HG03575 (cell line): Measurements from ENCODE around the gene ICE2.

Experiments used
- ATAC-seq: cut with Tn5 transposase; IDR thresholded peaks from one replicate; pipeline ENCODE4 v1.9.1; 2021; ENCODE audit not compliant: unreplicated experiment, insufficient number of reproducible peaks, low FRiP score; ENCODE audit errors: extremely low read depth

ICE2 gene

DNA sequence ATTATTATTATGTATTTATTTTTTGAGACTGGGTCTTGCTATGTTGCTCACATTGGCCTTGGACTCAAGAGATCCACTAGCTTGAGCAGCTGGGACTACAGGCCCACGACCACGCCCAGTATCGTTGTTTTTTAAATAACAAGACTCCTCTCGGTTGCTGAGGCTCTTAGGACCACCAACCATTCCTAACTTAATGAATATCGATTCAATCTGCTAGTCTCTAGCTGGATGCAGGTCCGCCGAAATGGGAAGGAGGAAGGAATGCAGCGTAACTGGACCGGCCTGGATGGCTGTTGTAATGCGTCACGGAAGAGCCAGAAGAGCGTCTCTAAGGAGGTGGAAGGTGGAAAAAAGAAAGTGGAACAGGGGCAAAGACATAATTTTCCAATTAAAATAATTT lies 82.8 kb downstream of the ICE2 start:
- ATAC-seq, result no peak

DNA sequence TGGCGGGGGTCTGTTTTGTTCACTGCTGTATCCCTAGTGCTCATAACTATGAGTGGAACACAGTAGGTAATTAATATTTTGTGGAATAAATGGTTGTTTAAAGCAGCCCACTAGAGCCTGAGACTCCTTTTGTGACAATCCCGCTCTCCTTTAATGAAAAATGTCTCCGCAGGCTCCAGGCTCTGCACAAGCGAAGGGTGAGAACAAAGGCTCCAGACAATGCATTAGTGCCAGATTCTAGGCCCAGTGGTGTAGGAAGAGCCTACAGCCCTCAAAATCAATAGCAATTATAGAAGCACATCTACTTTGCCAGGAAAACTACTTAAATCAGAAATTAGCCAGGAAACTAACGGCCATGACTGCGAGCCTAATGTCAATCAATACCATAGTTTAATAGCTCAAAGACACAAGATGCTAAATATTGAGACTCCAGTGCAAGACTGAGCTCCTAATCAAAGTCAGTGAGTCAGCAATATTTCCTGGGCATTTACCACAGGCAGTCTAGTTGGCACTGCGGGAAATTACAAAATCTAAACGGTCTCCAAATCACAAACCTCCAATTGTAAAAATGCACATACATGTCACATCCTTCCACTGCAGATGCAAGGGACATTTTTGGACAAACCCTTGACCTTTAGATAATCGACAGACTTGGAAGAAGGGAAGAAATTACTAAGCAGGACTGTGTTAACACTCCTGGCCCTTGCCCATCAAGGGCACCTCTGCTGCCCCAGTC lies 83.5 kb downstream of the ICE2 start:
- ATAC-seq, result no peak

DNA sequence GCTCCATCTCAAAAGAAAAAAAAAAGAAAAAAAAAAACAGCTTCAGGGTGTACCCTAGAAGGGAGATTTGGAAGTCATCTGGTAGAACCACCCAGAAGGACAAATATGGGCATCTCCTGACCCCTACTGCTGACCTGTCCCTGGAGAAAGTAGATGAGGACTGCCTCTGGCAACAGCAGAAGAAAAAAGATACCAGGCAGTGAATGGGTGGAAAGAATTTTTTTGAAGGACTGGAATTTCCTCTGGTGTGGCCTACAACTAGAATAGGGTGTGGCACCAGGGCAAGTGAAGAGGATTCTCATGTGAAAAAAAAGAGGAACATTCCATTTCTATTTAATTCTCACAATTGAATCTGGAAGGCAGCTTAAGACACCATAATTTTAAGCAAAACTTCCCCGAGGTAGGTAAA lies 84.2 kb downstream of the ICE2 start:
- no peak for ATAC-seq

DNA sequence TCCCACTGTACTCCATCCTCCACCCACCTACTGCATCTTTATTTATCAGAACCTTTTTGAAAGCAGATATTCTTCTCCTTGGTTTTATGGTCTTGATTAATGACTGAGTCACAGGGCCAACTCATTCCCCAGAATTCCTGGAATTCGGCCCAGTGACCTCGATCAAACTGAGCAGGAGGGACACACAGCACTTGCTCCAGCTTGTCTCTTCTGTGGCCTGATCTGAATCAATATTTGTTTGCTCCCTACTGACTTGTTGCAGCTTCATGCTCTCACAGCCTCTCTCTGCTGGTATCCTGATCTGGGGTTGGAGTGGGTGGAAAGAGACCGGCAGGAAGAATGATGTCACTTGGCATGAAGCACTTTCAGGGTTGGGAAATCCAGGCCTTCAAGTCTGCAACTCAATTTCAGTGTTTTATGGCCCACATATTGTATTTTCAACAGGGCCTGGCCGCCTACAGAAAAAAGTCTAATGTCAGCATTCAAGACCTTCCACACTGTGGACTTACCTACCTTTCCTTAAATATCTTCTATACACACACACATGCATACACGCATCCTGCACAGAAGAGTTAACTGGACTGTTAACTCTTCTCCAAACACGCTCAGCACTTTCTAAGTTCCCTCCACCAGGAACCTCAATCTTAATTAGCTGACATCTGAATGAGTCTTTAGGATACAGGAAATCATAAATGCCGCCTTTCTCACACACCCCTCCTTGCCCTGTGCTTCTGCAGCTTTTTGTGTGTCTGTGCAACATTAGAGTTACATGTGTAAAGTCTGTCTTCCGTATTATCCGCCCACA lies 85.8 kb downstream of the ICE2 start:
- no peak for ATAC-seq

DNA sequence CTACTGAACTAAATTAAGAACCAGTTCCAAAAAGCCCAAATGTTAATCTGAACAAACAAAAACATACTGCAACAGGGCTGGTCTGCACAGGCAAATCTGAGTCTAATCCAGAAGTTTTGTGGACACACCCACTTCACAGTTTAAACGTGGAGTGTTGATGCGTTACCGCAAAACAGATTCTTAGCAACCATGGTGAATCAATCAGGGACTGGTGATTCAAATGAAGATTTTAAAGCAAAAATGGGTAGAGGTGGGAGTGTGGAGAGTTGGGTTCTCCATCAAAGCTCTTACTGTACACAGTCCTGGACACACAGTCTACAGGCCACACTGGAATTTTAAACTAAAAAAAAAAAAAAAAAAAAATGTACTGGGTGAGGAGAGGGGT lies 86.3 kb downstream of the ICE2 start:
- no peak for ATAC-seq

DNA sequence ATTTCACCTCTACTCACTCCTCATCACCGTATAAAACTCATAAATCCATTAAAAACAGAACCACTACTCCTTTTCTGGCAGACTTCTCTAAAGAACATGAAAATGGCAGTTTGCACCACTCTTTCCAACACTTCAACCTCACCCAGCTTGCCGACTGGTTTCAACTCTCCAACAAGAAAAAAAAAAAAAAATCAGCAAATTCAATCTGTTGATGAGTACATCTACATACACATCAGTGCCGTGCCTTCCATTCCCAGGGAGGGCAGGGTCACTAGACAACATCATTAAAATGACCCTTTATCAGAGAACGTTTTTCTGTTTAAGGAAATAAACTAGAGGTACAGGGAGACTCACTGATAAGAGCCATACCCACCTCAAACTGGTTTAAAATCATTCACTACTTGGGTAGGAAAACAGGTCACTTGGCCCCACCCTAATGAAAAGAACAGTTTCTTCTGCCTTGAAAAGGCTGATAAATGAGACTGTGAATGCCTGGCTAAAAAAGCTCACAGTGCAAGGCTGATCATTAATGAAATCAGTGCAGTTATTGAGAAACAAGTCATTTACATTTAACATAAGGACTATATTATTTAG lies 87.1 kb downstream of the ICE2 start:
- ATAC-seq, result no peak

DNA sequence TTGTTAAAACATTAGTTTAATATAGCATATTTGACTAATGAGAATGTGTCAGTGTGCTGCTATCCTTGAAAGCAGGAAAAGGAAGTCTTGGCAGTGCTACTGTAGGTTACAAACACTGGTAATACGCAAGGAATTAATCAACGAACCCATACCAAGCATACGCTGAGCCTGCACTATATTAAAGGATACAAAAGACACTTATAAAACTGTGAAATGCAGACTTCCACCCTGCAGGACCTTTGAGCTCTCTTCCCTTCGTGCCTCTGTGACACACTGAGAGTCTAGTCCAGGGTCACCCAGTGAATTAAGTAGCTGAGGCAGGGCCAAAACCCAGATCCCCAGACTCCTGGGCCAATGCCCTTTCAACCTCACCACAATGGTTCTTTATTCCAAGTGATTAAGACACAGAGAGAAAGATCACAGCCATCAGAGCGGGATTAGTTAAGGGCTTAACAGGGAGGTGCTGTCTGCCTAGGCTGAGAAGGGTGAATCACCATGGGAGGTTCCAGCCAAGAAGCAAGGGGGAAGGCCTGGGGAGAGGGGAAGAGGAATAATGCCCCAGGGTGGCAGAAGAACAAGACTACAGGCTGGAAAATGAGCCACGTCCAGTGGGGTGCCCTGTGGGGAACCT lies 88.0 kb downstream of the ICE2 start:
- ATAC-seq, result no peak

DNA sequence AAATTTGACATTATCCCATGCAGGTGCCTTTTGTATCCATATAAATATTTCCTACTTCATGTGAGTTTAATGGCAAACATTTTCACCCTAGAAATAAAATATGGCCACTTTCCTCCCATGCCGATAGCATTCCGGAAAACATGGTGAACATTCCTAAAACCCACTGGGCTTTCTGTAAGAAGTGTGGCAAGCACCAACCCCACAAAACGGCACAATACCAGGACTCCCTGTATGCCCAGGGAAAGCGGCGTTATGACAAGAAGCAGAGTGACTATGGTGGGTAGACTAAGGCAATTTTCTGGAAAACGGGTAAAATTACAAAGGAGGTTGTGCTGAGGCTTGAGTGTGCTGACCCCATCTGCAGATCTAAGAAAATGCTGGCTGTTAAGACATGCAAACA lies 88.7 kb downstream of the ICE2 start:
- ATAC-seq, result no peak

DNA sequence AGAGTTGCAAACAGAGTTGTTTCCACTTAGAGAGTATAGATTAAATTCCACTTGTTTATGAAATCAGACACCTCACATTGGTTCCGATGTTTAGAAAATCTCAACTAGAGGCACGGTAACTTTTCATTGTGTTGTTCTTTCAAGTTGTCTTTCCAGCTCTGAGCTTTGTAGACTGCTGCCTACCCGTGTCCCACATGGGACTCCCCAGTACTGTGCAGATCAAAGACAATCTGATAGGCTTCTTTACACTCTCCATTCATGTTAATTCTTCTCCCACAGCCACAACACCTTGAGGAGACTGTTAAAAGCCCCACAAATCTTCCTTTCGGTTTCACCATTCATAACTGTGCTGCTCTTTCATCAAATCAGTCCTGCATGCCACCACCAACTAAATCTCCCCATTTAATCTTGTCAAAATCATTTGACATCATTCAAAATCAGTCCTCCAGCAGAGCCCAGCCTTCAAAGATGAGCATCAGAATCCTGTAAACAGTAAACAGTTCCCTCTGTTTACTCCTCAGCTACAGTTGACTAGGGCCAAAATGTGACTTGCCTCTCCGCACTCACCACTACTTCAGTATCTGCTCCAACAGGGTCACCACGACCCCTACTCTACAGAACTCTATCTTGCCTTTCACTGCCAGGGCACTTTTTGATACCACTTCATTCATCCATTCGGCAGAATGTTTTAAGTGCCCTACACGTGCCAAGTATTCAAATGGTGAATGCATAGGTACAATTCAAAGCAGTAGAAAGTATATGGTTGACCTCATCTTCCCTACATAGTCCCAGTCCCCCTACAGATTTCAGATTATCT lies 89.5 kb downstream of the ICE2 start:
- ATAC-seq, result no peak

DNA sequence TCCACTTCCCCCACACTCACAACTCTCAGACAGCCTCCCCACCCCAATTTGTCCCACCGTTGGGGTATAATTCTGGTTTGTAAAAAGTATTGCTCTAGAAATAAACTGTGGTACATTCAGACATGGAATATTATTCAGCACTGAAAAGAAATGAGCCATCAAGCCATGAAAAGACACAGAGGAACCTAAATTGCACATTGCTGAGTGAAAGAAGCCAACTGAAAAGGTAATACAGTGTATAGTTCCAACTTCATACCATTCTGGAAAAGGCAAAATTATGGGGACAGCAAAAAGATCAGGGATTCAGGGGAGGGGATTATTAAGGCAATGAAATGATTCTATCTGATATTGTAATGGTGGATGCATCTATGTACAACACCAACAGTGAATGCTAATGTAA lies 91.6 kb downstream of the ICE2 start:
- ATAC-seq, result no peak

DNA sequence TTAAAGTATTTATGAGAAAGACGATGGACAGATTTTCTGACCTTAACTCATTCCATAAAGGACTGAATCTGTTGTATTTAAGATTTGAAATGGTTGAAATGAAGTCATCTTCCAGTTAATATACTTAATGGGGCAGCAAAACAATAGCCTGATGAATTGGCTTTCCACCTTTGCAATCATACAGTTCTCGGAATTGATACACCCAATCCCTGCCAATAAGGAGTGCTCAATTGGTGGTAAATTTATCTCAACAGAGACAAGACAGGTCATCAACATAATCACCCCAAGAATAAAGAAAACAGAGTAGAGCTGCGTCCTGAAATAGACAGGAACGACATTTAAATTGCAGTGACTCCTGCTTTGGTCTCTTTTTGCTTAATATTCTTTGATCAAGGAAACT lies 92.3 kb downstream of the ICE2 start:
- no peak for ATAC-seq

DNA sequence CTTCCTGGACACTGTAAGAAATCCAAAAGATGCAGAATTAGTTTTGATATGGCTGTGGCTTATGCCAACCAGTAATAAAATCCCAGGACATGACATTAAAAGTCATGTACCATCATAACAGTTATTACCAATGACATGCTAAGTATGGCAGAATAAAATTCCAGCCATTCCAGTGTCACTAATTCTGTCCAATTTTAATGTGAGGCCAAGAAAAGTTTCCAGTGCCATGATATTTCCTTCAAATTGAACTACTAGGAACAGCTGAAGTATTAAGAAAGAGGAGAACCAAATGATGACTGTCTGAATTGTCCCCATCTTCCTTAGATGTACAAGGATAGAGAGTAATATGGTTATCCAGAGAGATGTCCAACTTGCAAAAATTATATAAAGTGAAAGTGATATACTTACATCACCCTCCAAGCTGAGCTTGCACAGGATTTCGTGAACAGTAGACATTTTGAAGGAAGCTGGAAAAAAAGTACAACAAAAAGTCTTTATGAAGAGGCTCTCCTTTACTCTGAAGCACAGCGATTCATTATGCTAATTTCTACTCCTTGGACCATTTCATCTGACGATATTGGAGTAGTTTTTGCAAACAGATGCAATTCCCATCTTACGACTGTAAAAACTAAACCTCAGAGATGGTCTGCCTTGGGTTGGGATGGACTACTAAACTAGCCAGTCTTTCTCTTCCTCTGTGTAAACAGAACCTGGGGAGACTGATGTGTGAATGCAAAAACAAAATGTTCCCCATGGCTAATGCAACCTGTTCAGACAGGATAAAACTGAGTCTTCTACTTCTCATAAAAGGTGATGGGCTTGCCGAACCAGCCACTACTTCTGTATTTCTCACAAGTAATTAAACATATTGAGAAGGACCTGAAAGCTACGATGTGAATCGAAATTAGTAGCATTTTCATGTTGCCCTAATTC lies 93.1 kb downstream of the ICE2 start:
- ATAC-seq, result no peak

DNA sequence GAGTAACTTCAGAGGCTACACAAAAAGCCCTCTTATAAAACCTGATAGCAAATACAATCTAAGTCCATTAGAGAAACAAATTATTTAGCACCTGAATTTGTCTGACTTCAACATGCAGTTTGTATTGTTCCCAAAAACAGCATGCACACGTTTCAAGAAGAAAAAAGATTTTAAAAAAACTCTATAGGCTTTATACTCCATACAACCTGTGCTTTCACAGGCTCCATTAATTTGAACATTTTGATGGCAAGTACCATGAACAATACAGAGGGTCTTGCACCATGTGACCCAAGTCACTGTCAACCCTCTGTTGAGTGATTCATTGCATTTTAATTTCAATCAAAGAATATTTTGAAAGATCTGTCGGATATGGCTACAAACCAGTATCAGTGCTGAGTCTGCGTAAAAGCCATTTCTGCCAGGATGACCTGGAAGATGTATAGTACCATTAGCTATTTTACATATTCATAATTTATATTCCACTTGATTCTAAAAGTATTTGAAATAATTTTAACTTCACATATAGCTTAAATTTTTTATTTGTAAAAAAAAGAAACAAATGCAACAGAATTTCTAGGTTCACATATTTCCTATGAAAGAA lies 94.3 kb downstream of the ICE2 start:
- ATAC-seq, result no peak

DNA sequence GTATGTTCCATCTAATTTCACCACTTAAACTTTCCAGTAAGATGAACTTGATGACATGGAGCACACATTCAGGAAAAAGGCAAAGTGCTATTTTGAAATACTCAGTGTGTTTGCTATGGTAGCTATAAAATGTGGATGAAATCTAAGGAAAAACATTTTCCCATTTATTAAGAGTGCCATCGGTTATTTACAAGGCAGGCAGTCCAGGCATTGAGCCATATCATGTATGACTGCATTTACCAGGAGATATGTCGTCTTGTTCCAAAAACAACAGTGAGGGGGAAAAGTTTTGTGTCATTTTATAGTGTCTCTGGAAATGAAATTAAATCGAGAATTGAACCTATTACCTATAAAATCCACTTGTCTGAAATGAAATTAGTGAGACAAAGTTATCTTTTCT lies 94.9 kb downstream of the ICE2 start:
- ATAC-seq, result no peak

DNA sequence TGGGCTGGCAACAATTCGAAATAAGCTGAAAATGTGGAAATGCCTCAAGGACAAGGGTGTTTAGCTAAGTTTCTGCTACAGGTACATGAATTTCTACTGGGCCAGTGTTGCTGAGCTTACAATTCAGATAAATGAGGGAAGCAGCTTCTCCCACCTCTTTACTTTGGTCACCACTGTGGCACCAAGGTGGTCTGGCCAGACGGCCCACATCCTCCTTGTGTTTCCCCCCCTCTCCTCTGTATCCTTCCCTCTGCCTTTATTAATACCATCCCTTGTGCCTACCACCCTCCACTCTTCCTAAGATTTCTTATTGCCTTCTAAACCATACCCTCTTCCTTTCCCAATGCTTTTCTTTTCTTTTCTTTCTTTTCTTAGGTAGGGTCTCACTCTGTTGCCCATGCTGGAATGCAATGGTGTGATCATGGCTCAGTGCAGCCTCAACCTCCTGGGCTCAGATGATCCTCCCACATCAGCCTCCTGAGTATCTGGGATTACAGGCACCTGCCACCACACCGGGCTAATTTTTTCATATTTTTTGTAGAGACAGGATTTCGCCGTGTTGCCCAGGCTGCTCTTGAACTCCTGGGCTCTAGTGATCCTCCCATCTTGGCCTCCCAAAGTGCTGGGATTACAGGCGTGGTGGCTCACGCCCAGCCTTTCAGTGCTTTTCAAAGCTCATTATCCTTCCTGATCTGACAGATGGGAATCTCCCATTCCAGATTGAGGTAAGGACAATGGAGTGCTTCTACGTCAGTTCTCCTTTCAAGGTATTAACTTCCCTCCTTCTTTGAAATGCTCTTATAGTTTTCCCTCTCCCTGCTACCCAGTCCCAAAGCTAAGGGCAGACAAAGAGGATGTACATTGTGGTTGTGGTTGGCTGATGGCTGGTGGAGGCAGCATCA lies 95.9 kb downstream of the ICE2 start:
- ATAC-seq, result no peak

DNA sequence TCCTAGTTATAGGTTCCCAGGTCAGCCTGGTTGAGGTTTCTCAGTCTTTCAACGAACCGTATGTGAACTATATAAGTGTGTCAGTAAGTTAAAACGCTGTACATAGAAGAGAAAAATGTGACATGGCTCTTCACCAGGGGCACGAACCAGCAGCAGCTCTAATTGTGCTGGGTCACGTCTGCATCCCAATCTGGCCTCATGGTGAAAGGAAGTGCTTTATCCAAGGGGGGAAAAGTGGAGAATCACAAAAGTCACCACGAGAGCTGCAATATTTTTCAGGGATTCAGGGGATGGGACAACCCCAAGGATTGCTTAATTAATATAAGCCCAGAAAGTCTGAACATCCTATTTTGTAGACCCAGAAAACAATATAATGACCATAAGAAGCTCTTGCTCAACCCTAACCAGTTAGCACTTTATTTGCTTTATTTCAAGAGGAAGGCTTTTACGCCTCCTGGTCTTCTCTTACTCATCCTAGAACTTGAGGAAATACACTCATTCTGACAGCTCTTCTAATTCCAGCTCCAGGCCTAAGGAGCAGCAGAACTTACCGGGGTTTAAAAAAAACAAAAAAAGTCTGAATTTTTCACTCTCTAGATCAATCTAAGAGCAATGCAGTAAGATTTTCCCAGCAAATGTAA lies 97.7 kb downstream of the ICE2 start:
- ATAC-seq, result no peak
